22Rv1 (cell line): ENCODE results near the gene APBA3.

ENCODE experiments used
- CTCF ChIP-seq: fragments of 450-650 bp; IDR thresholded peaks from 2 replicates; pipeline ENCODE4 v1.5.1; 2017; ENCODE audit warnings: mild to moderate bottlenecking
- ZFX ChIP-seq: fragments of 450-650 bp; IDR thresholded peaks from 2 replicates; pipeline ENCODE4 v1.6.1; 2017; ENCODE audit warnings: antibody characterized with exemption, borderline replicate concordance

DNA sequence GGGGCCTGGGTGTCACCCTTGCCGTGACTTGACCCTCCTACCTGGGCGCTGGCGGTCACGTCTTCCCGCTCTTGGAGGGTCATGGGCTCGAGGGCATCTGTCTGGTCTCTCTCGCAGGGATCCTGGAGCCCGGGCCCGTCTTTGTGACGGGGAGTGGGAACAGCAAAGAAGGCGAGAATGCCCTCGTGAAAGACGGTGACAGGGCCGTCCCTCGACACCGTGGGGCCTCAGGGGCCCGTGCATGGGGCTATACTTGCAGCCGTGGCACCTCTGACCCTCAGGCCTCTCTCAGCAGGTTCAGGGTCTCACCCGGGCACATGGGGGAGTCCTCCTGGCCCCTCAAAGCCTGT is 45.6 kb upstream of the APBA3 start:
- TF ChIP-seq CTCF (no peak), ZFX (no peak)
